Mammary epithelial cell (primary cell): ENCODE data around the gene PTPRN.
A peak's percentile ranks its signal among the peaks of the same experiment; 100 is the strongest.

Experiments
- EZH2 ChIP-seq: IDR thresholded peaks from 2 replicates; pipeline ENCODE4 v1.6.1; 2012; ENCODE audit warnings: low read length, inconsistent platforms, borderline replicate concordance
- TF ChIP-seq, protein P1 (sequence below), 2 donors: IDR thresholded peaks in 1 of 2; conservative IDR thresholded peaks in 1 of 2; 2 replicates each; pipeline ENCODE4 v1.5.1; 2011 to 2012; ENCODE audit warnings: inconsistent platforms in 2 of 2, low read length in 2 of 2, mild to moderate bottlenecking in 2 of 2, control low read depth in 1 of 2, low read depth in 1 of 2; ENCODE audit not compliant: insufficient read depth in 1 of 2; ENCODE audit errors: extremely low read depth in 1 of 2

DNA sequence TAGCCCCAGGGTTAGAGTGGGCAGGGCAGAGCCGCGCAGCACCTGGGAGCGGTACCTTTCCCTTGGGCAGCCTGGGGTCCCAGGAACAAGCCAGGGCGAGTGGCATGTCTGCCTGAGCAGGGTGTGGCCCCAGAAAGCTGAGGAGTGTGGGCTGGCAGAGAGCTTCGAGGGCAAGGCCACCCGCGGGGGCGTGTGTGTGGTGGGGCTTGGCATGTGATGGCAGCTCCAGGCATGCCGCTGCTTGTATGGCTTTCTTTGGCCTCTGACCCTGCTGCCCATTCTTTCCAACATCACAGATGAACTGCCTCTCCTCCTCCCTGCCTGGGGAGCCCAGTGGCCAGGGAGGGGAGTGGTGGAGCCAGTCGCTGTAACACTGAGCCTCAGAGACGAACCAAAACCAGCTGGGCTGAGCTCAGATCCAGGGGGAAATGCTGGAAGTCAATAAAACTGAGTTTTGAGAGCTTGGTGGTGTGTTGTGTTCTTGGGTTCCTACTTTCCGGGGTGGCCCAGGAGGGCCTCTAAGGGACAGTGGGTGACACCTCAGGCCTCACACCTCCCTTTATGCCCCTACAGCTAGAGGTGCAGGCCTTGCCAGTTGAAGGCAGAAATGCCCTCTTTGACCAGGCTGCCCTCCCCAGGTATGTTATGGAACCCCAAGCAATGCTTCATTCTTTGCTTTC is 22.6 kb downstream of the PTPRN start:
- TF ChIP-seq, protein P1, sequence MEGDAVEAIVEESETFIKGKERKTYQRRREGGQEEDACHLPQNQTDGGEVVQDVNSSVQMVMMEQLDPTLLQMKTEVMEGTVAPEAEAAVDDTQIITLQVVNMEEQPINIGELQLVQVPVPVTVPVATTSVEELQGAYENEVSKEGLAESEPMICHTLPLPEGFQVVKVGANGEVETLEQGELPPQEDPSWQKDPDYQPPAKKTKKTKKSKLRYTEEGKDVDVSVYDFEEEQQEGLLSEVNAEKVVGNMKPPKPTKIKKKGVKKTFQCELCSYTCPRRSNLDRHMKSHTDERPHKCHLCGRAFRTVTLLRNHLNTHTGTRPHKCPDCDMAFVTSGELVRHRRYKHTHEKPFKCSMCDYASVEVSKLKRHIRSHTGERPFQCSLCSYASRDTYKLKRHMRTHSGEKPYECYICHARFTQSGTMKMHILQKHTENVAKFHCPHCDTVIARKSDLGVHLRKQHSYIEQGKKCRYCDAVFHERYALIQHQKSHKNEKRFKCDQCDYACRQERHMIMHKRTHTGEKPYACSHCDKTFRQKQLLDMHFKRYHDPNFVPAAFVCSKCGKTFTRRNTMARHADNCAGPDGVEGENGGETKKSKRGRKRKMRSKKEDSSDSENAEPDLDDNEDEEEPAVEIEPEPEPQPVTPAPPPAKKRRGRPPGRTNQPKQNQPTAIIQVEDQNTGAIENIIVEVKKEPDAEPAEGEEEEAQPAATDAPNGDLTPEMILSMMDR (conservative IDR thresholded peaks at IDR 0.05 in 1 of 2, IDR thresholded peaks at IDR 0.05 in 1 of 2; ENCODE audit: extremely low read depth in 1 of 2, insufficient read depth in 1 of 2, low read depth in 1 of 2, low read length in 2 of 2): peak in 1 of 2 donors; percentile 12
- TF ChIP-seq EZH2: no peak
